ENCODE measurements around the gene QKI.

DNA sequence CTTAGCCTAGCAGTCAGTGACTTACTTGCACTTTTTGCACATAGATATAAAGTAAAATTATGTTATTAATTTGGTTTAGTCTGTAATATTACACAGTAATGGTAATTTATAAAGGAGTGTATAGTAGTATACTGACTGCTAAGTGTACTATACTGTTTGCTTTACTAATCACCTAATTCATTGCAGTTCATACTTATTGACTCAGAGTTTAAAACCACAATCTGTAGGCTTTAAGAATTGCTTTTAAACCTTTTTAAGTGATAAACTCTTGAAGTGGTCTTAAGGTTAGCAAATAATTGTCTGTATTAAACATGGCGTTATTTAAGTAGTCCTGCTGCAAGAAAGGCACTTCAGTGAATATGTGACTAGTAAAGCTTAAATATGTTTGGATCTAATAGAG, 151.5 kb downstream of the QKI start:
- no peak for TF ChIP-seq POLR2A (IDR thresholded peaks at IDR 0.05)
- TF ChIP-seq, protein P1, sequence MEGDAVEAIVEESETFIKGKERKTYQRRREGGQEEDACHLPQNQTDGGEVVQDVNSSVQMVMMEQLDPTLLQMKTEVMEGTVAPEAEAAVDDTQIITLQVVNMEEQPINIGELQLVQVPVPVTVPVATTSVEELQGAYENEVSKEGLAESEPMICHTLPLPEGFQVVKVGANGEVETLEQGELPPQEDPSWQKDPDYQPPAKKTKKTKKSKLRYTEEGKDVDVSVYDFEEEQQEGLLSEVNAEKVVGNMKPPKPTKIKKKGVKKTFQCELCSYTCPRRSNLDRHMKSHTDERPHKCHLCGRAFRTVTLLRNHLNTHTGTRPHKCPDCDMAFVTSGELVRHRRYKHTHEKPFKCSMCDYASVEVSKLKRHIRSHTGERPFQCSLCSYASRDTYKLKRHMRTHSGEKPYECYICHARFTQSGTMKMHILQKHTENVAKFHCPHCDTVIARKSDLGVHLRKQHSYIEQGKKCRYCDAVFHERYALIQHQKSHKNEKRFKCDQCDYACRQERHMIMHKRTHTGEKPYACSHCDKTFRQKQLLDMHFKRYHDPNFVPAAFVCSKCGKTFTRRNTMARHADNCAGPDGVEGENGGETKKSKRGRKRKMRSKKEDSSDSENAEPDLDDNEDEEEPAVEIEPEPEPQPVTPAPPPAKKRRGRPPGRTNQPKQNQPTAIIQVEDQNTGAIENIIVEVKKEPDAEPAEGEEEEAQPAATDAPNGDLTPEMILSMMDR (IDR thresholded peaks at IDR 0.05), result no peak

Data from breast epithelium (tissue), 3 donors.